Measurements from ENCODE around the gene VAX1. TPM values are rescaled to one million over a fixed set of nuclear protein-coding genes. Genes with fewer than 3 reads are reported as not detected.

VAX1 gene
- total RNA-seq, 1 experiment from 2014 or later = not detected

- Histone ChIP-seq H2AFZ (ENCODE audit: low read depth, low read length, poor library complexity, severe bottlenecking) (no peak overlapping the region), H3K9ac (ENCODE audit: low read length) (no peak overlapping the region), H3K9me3 (ENCODE audit: control insufficient read depth in 1 of 2, insufficient read depth in 1 of 2, low read depth in 1 of 2, low read length in 2 of 2) (no peaks in the 10 kb centered on the region), H3K36me3 (ENCODE audit: control insufficient read depth in 1 of 2, insufficient read depth in 2 of 2, low read length in 2 of 2) (no peaks in the 10 kb centered on the region), H3K4me2 (ENCODE audit: low read length) (no peak overlapping the region), H3K4me1 (ENCODE audit: control insufficient read depth in 1 of 2, insufficient read depth in 2 of 2, low read length in 2 of 2) (no peaks in the 10 kb centered on the region), H3K9me2 (ENCODE audit: insufficient read depth) (no peaks in the 10 kb centered on the region), H3K4me3 (replicated peaks in 1 of 2; ENCODE audit: low read depth in 1 of 2, low read length in 2 of 2) (no peak overlapping the region), H3K27me3 (ENCODE audit: insufficient read depth, low read length) (no peaks in the 10 kb centered on the region), H3K79me2 (ENCODE audit: insufficient read depth, low read length) (no peaks in the 10 kb centered on the region), H3K27ac (ENCODE audit: low read depth, low read length) (no peak overlapping the region), H4K20me1 (ENCODE audit: insufficient read depth) (no peaks in the 10 kb centered on the region)
- ChIA-PET RAD21 (ENCODE audit: low non-redundant PET in 1 of 2, low total read pairs in 2 of 2, uncharacterized antibody in 2 of 2, unreplicated experiment in 2 of 2) (no interaction called here), CTCF (interaction anchor here (1.4 kb wide), 1 partner anchor 20 kb away, joined by 5 read pairs; no protein-coding TSS in a partner anchor), POLR2A (no interaction called here)
- no peak for ATAC-seq
- no peak for DNase-seq (ENCODE audit: low read depth, low spot score)
- no peak for TF ChIP-seq REST (IDR thresholded peaks at IDR 0.05; ENCODE audit: low read depth)
- TF ChIP-seq MAX (IDR thresholded peaks at IDR 0.05) = no peak
- intact Hi-C loops (cut with micrococcal nuclease) = no loop called here
- no TSS peak for BruUV-seq (replicated peaks)
Observed at GRCh38 chr10:117092386-117092785, 45.7 kb downstream of the VAX1 start.

GRCh38 chr10:117090834-117091233 is 47.2 kb downstream of the VAX1 start:
- H3K4me3 ChIP-seq (replicated peaks in 1 of 2; ENCODE audit: low read depth in 1 of 2, low read length in 2 of 2) = no peak overlapping the region
- no peak for ATAC-seq
- H3K9ac ChIP-seq (ENCODE audit: low read length) = no peak overlapping the region
- no peak overlapping the region for H3K27ac ChIP-seq (ENCODE audit: low read depth, low read length)
- H2AFZ ChIP-seq (ENCODE audit: low read depth, low read length, poor library complexity, severe bottlenecking) = no peak overlapping the region
- ChIA-PET CTCF (no interaction called here), RAD21 (ENCODE audit: low non-redundant PET in 1 of 2, low total read pairs in 2 of 2, uncharacterized antibody in 2 of 2, unreplicated experiment in 2 of 2) (interaction anchor here in 1 of 2 experiments (0.6 kb wide), 1 partner anchor 110 kb away, joined by 4 read pairs; no protein-coding TSS in a partner anchor), POLR2A (no interaction called here)
- H3K36me3 ChIP-seq (ENCODE audit: control insufficient read depth in 1 of 2, insufficient read depth in 2 of 2, low read length in 2 of 2) = no peaks in the 10 kb centered on the region
- H3K79me2 ChIP-seq (ENCODE audit: insufficient read depth, low read length) = no peaks in the 10 kb centered on the region
- no peak for DNase-seq (ENCODE audit: low read depth, low spot score)
- no peaks in the 10 kb centered on the region for H3K27me3 ChIP-seq (ENCODE audit: insufficient read depth, low read length)
- H3K9me3 ChIP-seq (ENCODE audit: control insufficient read depth in 1 of 2, insufficient read depth in 1 of 2, low read depth in 1 of 2, low read length in 2 of 2) = no peaks in the 10 kb centered on the region
- H3K4me2 ChIP-seq (ENCODE audit: low read length) = no peak overlapping the region
- intact Hi-C loops (cut with micrococcal nuclease) = no loop called here
- no peaks in the 10 kb centered on the region for H3K9me2 ChIP-seq (ENCODE audit: insufficient read depth)
- H3K4me1 ChIP-seq (ENCODE audit: control insufficient read depth in 1 of 2, insufficient read depth in 2 of 2, low read length in 2 of 2) = peaks cover 3 to 13% of the 10 kb centered on the region in 2 experiments; a peak in 2 of 4 replicates
- no TSS peak for BruUV-seq (replicated peaks)
- H4K20me1 ChIP-seq (ENCODE audit: insufficient read depth) = no peaks in the 10 kb centered on the region
- TF ChIP-seq YY1 (IDR thresholded peaks at IDR 0.05; ENCODE audit: extremely low read depth, insufficient replicate concordance, low read depth, low read length) (no peak), CBX3 (IDR thresholded peaks at IDR 0.05; ENCODE audit: low read depth) (no peak), MAX (IDR thresholded peaks at IDR 0.05) (no peak), TCF7L2 (IDR thresholded peaks at IDR 0.05; ENCODE audit: borderline replicate concordance, extremely low read depth, insufficient read depth, insufficient read length) (no peak), JUND (IDR thresholded peaks at IDR 0.05) (no peak), ATF3 (IDR thresholded peaks at IDR 0.05) (no peak), POLR2AphosphoS5 (IDR thresholded peaks at IDR 0.05; ENCODE audit: low read depth, low read length) (no peak), POLR2A (IDR thresholded peaks at IDR 0.05; ENCODE audit: borderline replicate concordance, extremely low read depth, insufficient read depth, insufficient read length) (no peak), EZH2 (IDR thresholded peaks at IDR 0.05) (no peak), CEBPB (IDR thresholded peaks at IDR 0.05; ENCODE audit: low read depth) (no peak), ZBTB33 (IDR thresholded peaks at IDR 0.05; ENCODE audit: extremely low read depth, insufficient replicate concordance, low read length) (no peak), SIN3A (IDR thresholded peaks at IDR 0.05; ENCODE audit: low read depth) (no peak)

Data from HCT116 (cell line).